ENCODE results near the gene NR6A1. TPM values are rescaled to one million over a fixed set of nuclear protein-coding genes. Genes with fewer than 3 reads are reported as not detected.

Gene NR6A1
- total RNA-seq, 1 donor: 0.36 TPM

GRCh38 chr9:124497441-124497840 lies 273.7 kb downstream of the NR6A1 start:
- DNase-seq (ENCODE audit: insufficient read length, low spot score, missing footprints): no peak
- Histone ChIP-seq H4K20me1 (ENCODE audit: insufficient read depth, low read length) (no peaks in the 10 kb centered on the region), H3K79me2 (ENCODE audit: insufficient read depth, low read length) (no peaks in the 10 kb centered on the region), H3K27ac (ENCODE audit: low read depth, low read length) (no peak overlapping the region), H3K4me2 (ENCODE audit: insufficient read depth, low read length) (no peak overlapping the region), H3K9me3 (ENCODE audit: low read depth, low read length) (no peaks in the 10 kb centered on the region), H3K36me3 (ENCODE audit: insufficient read depth, low read length) (no peaks in the 10 kb centered on the region), H2AFZ (ENCODE audit: low read length) (no peak overlapping the region), H3K4me1 (ENCODE audit: insufficient read depth, low read length) (no peaks in the 10 kb centered on the region), H3K27me3 (ENCODE audit: insufficient read depth, low read length) (peaks cover 68% of the 10 kb centered on the region), H3K4me3 (ENCODE audit: insufficient read depth, low read length) (no peak overlapping the region)
- no peak for TF ChIP-seq CTCF (IDR thresholded peaks at IDR 0.05; ENCODE audit: extremely low read depth, low read depth, low read length)

- no peak for DNase-seq (ENCODE audit: insufficient read length, low spot score, missing footprints)
- no peaks in the 10 kb centered on the region for H3K4me1 ChIP-seq (ENCODE audit: insufficient read depth, low read length)
- no peaks in the 10 kb centered on the region for H4K20me1 ChIP-seq (ENCODE audit: insufficient read depth, low read length)
- no peak overlapping the region for H3K4me2 ChIP-seq (ENCODE audit: insufficient read depth, low read length)
- H3K27ac ChIP-seq (ENCODE audit: low read depth, low read length): no peak overlapping the region
- no peaks in the 10 kb centered on the region for H3K36me3 ChIP-seq (ENCODE audit: insufficient read depth, low read length)
- H3K27me3 ChIP-seq (ENCODE audit: insufficient read depth, low read length): peaks cover 59% of the 10 kb centered on the region
- H3K9me3 ChIP-seq (ENCODE audit: low read depth, low read length): no peaks in the 10 kb centered on the region
- no peak overlapping the region for H2AFZ ChIP-seq (ENCODE audit: low read length)
- no peak overlapping the region for H3K4me3 ChIP-seq (ENCODE audit: insufficient read depth, low read length)
- TF ChIP-seq CTCF (IDR thresholded peaks at IDR 0.05; ENCODE audit: extremely low read depth, low read depth, low read length): no peak
- H3K79me2 ChIP-seq (ENCODE audit: insufficient read depth, low read length): no peaks in the 10 kb centered on the region
Measured at GRCh38 chr9:124496463-124496862, 274.6 kb downstream of the NR6A1 start.

GRCh38 chr9:124496075-124496449 lies 275.0 kb downstream of the NR6A1 start:
- no peak for DNase-seq (ENCODE audit: insufficient read length, low spot score, missing footprints)
- Histone ChIP-seq H3K4me2 (ENCODE audit: insufficient read depth, low read length) (no peak overlapping the region), H3K27ac (ENCODE audit: low read depth, low read length) (no peak overlapping the region), H3K36me3 (ENCODE audit: insufficient read depth, low read length) (no peaks in the 10 kb centered on the region), H3K79me2 (ENCODE audit: insufficient read depth, low read length) (no peaks in the 10 kb centered on the region), H3K9me3 (ENCODE audit: low read depth, low read length) (no peaks in the 10 kb centered on the region), H3K4me1 (ENCODE audit: insufficient read depth, low read length) (no peaks in the 10 kb centered on the region), H4K20me1 (ENCODE audit: insufficient read depth, low read length) (no peaks in the 10 kb centered on the region), H2AFZ (ENCODE audit: low read length) (no peak overlapping the region), H3K27me3 (ENCODE audit: insufficient read depth, low read length) (peaks cover 56% of the 10 kb centered on the region), H3K4me3 (ENCODE audit: insufficient read depth, low read length) (no peak overlapping the region)
- no peak for TF ChIP-seq CTCF (IDR thresholded peaks at IDR 0.05; ENCODE audit: extremely low read depth, low read depth, low read length)

- Histone ChIP-seq H3K9me3 (ENCODE audit: low read depth, low read length) (no peaks in the 10 kb centered on the region), H3K27ac (ENCODE audit: low read depth, low read length) (no peak overlapping the region), H3K27me3 (ENCODE audit: insufficient read depth, low read length) (peaks cover 51% of the 10 kb centered on the region), H3K4me1 (ENCODE audit: insufficient read depth, low read length) (no peaks in the 10 kb centered on the region), H3K79me2 (ENCODE audit: insufficient read depth, low read length) (no peaks in the 10 kb centered on the region), H3K36me3 (ENCODE audit: insufficient read depth, low read length) (no peaks in the 10 kb centered on the region), H3K4me3 (ENCODE audit: insufficient read depth, low read length) (no peak overlapping the region), H4K20me1 (ENCODE audit: insufficient read depth, low read length) (no peaks in the 10 kb centered on the region), H3K4me2 (ENCODE audit: insufficient read depth, low read length) (no peak overlapping the region), H2AFZ (ENCODE audit: low read length) (no peak overlapping the region)
- no peak for TF ChIP-seq CTCF (IDR thresholded peaks at IDR 0.05; ENCODE audit: extremely low read depth, low read depth, low read length)
- no peak for DNase-seq (ENCODE audit: insufficient read length, low spot score, missing footprints)
Measured at GRCh38 chr9:124495126-124496074, 275.7 kb downstream of the NR6A1 start.

Data from osteoblast (primary cell).